A549 (cell line): ENCODE measurements around the gene C19orf25. TPM values are rescaled to one million over a fixed set of nuclear protein-coding genes. Genes with fewer than 3 reads are reported as not detected.

ENCODE experiments used
- ATAC-seq, 2 experiments: fragments of 200-7000 bp in 1 of 2; fragments of >200 bp in 1 of 2; cut with Nextera tagmentation in 1 of 2; cut with Tn5 transposase in 1 of 2; 3 replicates each; pipeline versions ENCODE4 v1.8.0 to v1.9.1; 2018 to 2020; ENCODE audit warnings: mild to moderate bottlenecking in 1 of 2, moderate library complexity in 1 of 2
- CTCF ChIA-PET: fragments of 300-600 bp; sonication (Branson Sonifier 250); formaldehyde crosslinking; extraction: SDS; loops from one replicate; lab custom pipeline; 2021; ENCODE audit warnings: antibody characterized with exemption, inconsistent platforms; lab: Yijun Ruan, JAX
- POLR2A ChIA-PET: fragments of 350-600 bp; formaldehyde crosslinking; extraction: SDS; loops from one replicate; lab custom pipeline; 2021; ENCODE audit warnings: antibody characterized with exemption, inconsistent platforms; lab: Yijun Ruan, JAX
- DNase-seq, 2 experiments: peaks; one replicate each; pipeline versions ENCODE4 v3.0.0 to v3.0.0-alpha.2; 2011 to 2016; ENCODE audit warnings: low read depth in 1 of 2, low spot score in 1 of 2
- FAIRE-seq: peaks from 2 replicates; lab custom pipeline; 2011; peaks lifted over from hg19 to GRCh38; lab: Jason Lieb, UNC
- H3K27ac ChIP-seq, 2 experiments: fragments of >200 bp; sonication (Bioruptor Twin); formaldehyde crosslinking; 3 replicates each; pipeline ENCODE4 v1.5.1; 2016 to 2017
- H3K4me1 ChIP-seq: fragments of >200 bp; sonication (Bioruptor Twin); formaldehyde crosslinking; 3 replicates; pipeline ENCODE4 v1.6.1; 2016
- H3K4me2 ChIP-seq: fragments of >200 bp; sonication (Bioruptor Twin); formaldehyde crosslinking; 3 replicates; pipeline ENCODE4 v1.6.1; 2016
- H3K4me3 ChIP-seq: fragments of >200 bp; sonication (Bioruptor Twin); formaldehyde crosslinking; 3 replicates; pipeline ENCODE4 v1.5.1; 2016
- H3K9me3 ChIP-seq: fragments of >200 bp; sonication (Bioruptor Twin); formaldehyde crosslinking; 3 replicates; pipeline ENCODE4 v1.6.1; 2016
- CBX8 ChIP-seq: fragments of 200-600 bp; sonication (generic); IDR thresholded peaks from 2 replicates; pipeline ENCODE4 v1.6.1; 2016
- CHD2 ChIP-seq: fragments of 150-350 bp; IDR thresholded peaks from 2 replicates; pipeline ENCODE4 v1.6.1; 2014; ENCODE audit warnings: low read length; ENCODE audit not compliant: partially characterized antibody
- EHF ChIP-seq: fragments of 250-450 bp; sonication (Bioruptor Pico); IDR thresholded peaks from 2 replicates; pipeline ENCODE4 v1.5.0; 2020; ENCODE audit warnings: mild to moderate bottlenecking
- ESRRA ChIP-seq: fragments of 150-350 bp; IDR thresholded peaks from 2 replicates; pipeline ENCODE4 v1.6.1; 2014; ENCODE audit warnings: mild to moderate bottlenecking, low read length, borderline replicate concordance
- FOXS1 ChIP-seq: fragments of 250-450 bp; sonication (Bioruptor Pico); IDR thresholded peaks from 2 replicates; pipeline ENCODE4 v1.5.0; 2020; ENCODE audit warnings: mild to moderate bottlenecking, moderate library complexity
- KDM1A ChIP-seq: fragments of 200-600 bp; sonication (generic); IDR thresholded peaks from 2 replicates; pipeline ENCODE4 v1.6.1; 2016; ENCODE audit warnings: low read depth, mild to moderate bottlenecking
- KDM5A ChIP-seq: fragments of 200-600 bp; sonication (generic); IDR thresholded peaks from 2 replicates; pipeline ENCODE4 v1.6.1; 2016; ENCODE audit warnings: antibody characterized with exemption, mild to moderate bottlenecking
- PHF8 ChIP-seq: fragments of 200-600 bp; sonication (generic); IDR thresholded peaks from 2 replicates; pipeline ENCODE4 v1.6.1; 2016; ENCODE audit warnings: low read depth, mild to moderate bottlenecking, antibody characterized with exemption, moderate library complexity, borderline replicate concordance
- RAD21 ChIP-seq, 2 experiments: fragments of >200 bp in 1 of 2; sonication (Bioruptor Twin) in 1 of 2; formaldehyde crosslinking in 1 of 2; IDR thresholded peaks in 1 of 2; conservative IDR thresholded peaks in 1 of 2; 2 replicates in 1 of 2; 3 replicates in 1 of 2; pipeline ENCODE4 v1.6.1; 2012 to 2018; ENCODE audit warnings: inconsistent platforms in 1 of 2
- RARB ChIP-seq: fragments of 250-450 bp; sonication (Bioruptor Pico); IDR thresholded peaks from 2 replicates; pipeline ENCODE4 v1.8.0; 2021; ENCODE audit warnings: mild to moderate bottlenecking, moderate library complexity
- RCOR1 ChIP-seq: fragments of 150-350 bp; IDR thresholded peaks from 2 replicates; pipeline ENCODE4 v1.6.1; 2014; ENCODE audit warnings: antibody characterized with exemption, low read length, low read depth
- ZFP36 ChIP-seq: fragments of 450-650 bp; IDR thresholded peaks from 2 replicates; pipeline ENCODE4 v1.6.1; 2014; ENCODE audit warnings: borderline replicate concordance; ENCODE audit not compliant: partially characterized antibody
- WGBS: methylation state at CpG from one replicate; pipeline ENCODE4 v1.1.6; 2017; ENCODE audit errors: missing lambda C conversion rate; 5-methylcytosine and 5-hydroxymethylcytosine counted together
- polyA plus RNA-seq, 4 experiments: library from polyadenylated mRNA; depleted of rRNA in 3 of 4; stranded (reverse); fragments of >200 nt; fragmentation: RNase III in 1 of 4; extraction: RNeasy Plus Mini Kit Qiagen cat#74134 plus additional on column Dnase treatment in 1 of 4; gene quantifications; 2 replicates in 3 of 4; 3 replicates in 1 of 4; pipeline ENCODE4 v1.2.3, GENCODE V29; 2011 to 2017
- TF ChIP-seq, protein P1 (sequence below): fragments of 150-350 bp; IDR thresholded peaks from 2 replicates; pipeline ENCODE4 v1.6.1; 2014; ENCODE audit warnings: low read depth, mild to moderate bottlenecking, low read length

C19orf25 gene
- polyA plus RNA-seq, 2 of the 4 experiments (the other 2 are of a cell fraction): 8.2 to 20.7 TPM

DNA sequence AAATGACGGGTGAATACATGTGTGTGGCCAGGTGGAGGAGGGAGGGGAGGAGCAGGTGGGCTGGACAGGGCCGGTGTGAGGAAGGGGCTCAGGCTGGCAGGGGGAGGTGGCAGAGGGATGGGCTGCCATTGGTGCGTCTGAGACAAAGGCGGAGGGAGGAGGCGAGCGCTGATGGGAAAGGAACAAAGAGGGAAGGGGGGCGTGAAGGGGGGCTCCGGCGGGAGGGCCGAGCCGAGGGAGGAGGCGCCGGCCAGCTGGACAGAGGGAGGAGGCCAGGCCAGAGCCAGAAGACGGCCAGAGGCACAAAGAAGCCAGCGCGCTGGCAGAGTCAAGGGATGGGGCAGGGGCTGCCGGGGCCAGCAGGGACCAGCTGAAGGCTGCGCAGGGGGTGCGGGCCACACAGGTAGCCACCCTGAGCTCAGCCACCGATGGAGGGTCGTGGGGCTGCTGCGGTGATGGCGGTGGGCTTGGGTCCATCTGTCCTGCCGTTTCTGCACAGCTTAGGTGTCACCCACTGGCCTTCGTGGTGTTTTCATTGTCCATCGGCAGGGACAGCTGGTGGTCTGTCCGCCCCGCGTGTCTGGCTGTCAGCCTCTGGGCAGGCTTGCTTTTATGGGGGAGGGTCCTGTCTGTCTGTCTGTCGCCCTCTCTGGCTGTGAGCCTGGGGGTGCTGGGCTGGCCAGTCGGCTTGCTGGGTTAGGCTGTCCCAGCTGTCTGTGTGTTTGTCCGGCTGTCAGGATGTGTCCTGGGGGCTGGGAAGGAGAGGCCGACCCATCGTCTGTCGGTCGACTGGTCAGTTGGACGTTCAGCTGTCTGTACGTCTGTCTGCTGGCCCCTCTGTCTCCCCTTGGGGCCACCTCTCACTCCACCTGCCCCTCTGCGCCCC is 26.9 kb downstream of the C19orf25 start:
- CTCF ChIA-PET: interaction anchor here (0.7 to 4.4 kb wide), 2 partner anchors 8 to 14 kb away, joined by 3 to 34 read pairs; no protein-coding TSS in a partner anchor
- Histone ChIP-seq H3K4me2 (no peak overlapping the region), H3K9me3 (no peaks in the 10 kb centered on the region), H3K4me1 (peaks cover 14% of the 10 kb centered on the region; the same call in 2 of the 3 replicates), H3K4me3 (no peak overlapping the region), H3K27ac (no peak overlapping the region)
- POLR2A ChIA-PET: interaction anchor here (0.9 kb wide), 1 partner anchor 14 kb away, joined by 3 read pairs; no protein-coding TSS in a partner anchor
- FAIRE-seq: no peak
- 46% methylated on average over 29 of the region's 39 CpGs for WGBS
- ATAC-seq: no peak
- TF ChIP-seq ESRRA: no peak
- TF ChIP-seq, protein P1, sequence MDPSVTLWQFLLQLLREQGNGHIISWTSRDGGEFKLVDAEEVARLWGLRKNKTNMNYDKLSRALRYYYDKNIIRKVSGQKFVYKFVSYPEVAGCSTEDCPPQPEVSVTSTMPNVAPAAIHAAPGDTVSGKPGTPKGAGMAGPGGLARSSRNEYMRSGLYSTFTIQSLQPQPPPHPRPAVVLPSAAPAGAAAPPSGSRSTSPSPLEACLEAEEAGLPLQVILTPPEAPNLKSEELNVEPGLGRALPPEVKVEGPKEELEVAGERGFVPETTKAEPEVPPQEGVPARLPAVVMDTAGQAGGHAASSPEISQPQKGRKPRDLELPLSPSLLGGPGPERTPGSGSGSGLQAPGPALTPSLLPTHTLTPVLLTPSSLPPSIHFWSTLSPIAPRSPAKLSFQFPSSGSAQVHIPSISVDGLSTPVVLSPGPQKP: no peak
- TF ChIP-seq EHF (CRISPR knock-in tag): no peak
- no peak for DNase-seq

GRCh38 chr19:1450735-1451731 is 28.0 kb downstream of the C19orf25 start:
- WGBS: 59% methylated on average over 14 of the region's 22 CpGs
- CTCF ChIA-PET: interaction anchor here (0.6 kb wide), 1 partner anchor 118 kb away, joined by 8 read pairs; no protein-coding TSS in a partner anchor
- no peak overlapping the region for H3K4me2 ChIP-seq
- POLR2A ChIA-PET: no interaction called here
- peaks cover 22% of the 10 kb centered on the region; the same call in 2 of the 3 replicates for H3K4me1 ChIP-seq
- H3K4me3 ChIP-seq: no peak overlapping the region
- ATAC-seq (no peak), FAIRE-seq (no peak), DNase-seq (no peak)
- H3K9me3 ChIP-seq: no peaks in the 10 kb centered on the region
- TF ChIP-seq ZFP36 (peak; percentile 85), RARB (no peak), RCOR1 (no peak), KDM1A (peak; percentile 55; the same call in 1 of the 2 replicates)
- H3K27ac ChIP-seq: no peak overlapping the region

GRCh38 chr19:1449467-1450442 is 29.3 kb downstream of the C19orf25 start, which contains the start of gene APC2:
Gene APC2 (plus strand): TSS chr19:1450121. CDS start chr19:1453002, 2,881 bp downstream.
- peak; percentile 13 to 20; a peak in 2 of 6 replicates for ATAC-seq
- peak within 1 kb of the TSS; percentile 63 for H3K4me2 ChIP-seq
- no peak for FAIRE-seq
- DNase-seq: peak in 1 of 2 experiments; percentile 54
- peak within 1 kb of the TSS; percentile 31; the same call in 2 of the 3 replicates for H3K4me3 ChIP-seq
- H3K4me1 ChIP-seq: peaks cover 18% of the 10 kb centered on the region; the same call in 2 of the 3 replicates
- no peaks in the 10 kb centered on the region for H3K9me3 ChIP-seq
- ChIA-PET POLR2A (no interaction called here), CTCF (interaction anchor here (0.6 kb wide), 1 partner anchor 116 kb away, joined by 8 read pairs; no protein-coding TSS in a partner anchor)
- 41% methylated on average over 23 of the region's 74 CpGs for WGBS
- H3K27ac ChIP-seq: peak within 1 kb of the TSS; percentile 43 to 72; a peak in 5 of 6 replicates
- no peak for TF ChIP-seq KDM5A
- TF ChIP-seq PHF8: no peak
- TF ChIP-seq KDM1A: peak; percentile 59; the same call in 1 of the 2 replicates
- TF ChIP-seq FOXS1 (CRISPR knock-in tag): no peak
- no peak for TF ChIP-seq CHD2
- TF ChIP-seq CBX8: no peak
- no peak for TF ChIP-seq ESRRA
- no peak for TF ChIP-seq RAD21 (conservative IDR thresholded peaks at IDR 0.05 in 1 of 2, IDR thresholded peaks at IDR 0.05 in 1 of 2)
